Measurements from ENCODE around the gene SSR2.

Gene SSR2

DNA sequence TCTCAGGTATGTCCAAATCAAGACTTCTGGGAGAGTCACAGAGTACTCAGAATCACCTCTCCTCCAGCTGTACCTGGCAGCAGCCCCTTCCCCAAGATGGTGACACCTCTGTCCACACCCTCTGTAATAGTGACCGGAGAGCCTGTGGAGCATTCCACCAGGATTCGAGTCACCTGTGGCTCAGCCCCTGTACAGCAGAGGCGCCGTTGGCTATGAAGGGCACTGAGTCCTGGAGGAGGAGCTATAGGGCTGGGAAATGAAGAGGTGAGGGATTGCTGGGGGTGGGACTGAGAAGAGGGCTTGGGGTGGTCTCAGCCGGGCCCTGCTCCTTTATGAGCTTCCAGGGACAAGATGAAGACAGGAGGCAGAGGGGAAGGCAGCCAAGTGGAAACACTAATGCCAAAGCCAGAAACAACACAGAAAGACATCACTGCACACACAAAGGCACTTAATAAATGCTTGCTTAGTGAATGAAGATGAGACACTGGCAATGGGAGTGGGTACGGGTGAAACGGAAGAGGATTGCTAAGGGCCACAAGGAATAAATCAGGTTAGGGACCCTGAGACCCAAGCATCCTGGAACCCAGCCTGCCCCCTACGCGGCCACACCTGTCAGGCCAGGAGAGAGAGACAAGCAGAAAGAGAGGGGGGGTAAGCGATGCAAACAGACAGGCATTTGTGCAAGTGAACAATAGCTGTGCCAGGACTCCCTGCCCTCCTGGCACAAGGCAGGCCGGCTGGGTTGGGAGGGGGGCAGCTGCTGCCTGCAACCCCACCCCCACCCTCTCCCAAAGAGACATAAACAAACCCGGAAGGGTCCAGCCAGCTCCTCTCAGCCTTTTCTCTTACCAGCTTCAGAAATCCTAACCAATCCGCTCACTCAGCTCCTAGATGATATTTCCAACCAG is 46.3 kb downstream of the SSR2 start:
- peak in 13 of 14 donors; percentile 44 to 99 (median 86) for DNase-seq

GRCh38 chr1:155973723-155974122 is 47.0 kb downstream of the SSR2 start:
- peak in 1 of 14 donors; percentile 86 for DNase-seq

GRCh38 chr1:155971910-155972809 is 48.6 kb downstream of the SSR2 start:
- peak in 10 of 14 donors; percentile 41 to 85 (median 59) for DNase-seq

- DNase-seq = peak in 12 of 14 donors; percentile 57 to 89 (median 74)
Measured at GRCh38 chr1:155970531-155971167, 50.1 kb downstream of the SSR2 start.

GRCh38 chr1:155969377-155969791 is 51.4 kb downstream of the SSR2 start:
- DNase-seq = peak in 6 of 14 donors; percentile 16 to 68 (median 55)

DNA sequence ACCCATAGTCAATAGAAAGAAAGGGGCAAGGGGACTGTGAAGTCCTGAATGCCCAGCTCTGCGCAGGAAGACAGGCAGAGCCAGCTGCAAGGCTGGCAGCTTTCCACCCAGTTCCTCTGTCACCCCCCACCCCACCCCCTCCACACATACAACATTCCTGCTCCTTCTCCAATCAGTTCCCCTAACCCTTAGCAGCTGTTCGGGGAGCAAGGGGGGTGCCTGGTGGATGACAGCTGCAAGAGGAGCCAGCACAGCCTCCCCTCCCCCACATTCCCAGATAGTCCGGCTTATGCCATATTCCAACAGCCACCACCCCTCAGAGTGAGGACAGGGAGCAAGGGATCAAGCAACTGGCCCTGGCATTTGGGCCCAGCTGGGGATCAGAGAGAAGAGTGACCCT is 52.1 kb downstream of the SSR2 start:
- DNase-seq = peak in 13 of 14 donors; percentile 19 to 85 (median 67)

GRCh38 chr1:155968051-155968400 is 52.7 kb downstream of the SSR2 start:
- DNase-seq = no peak

DNA sequence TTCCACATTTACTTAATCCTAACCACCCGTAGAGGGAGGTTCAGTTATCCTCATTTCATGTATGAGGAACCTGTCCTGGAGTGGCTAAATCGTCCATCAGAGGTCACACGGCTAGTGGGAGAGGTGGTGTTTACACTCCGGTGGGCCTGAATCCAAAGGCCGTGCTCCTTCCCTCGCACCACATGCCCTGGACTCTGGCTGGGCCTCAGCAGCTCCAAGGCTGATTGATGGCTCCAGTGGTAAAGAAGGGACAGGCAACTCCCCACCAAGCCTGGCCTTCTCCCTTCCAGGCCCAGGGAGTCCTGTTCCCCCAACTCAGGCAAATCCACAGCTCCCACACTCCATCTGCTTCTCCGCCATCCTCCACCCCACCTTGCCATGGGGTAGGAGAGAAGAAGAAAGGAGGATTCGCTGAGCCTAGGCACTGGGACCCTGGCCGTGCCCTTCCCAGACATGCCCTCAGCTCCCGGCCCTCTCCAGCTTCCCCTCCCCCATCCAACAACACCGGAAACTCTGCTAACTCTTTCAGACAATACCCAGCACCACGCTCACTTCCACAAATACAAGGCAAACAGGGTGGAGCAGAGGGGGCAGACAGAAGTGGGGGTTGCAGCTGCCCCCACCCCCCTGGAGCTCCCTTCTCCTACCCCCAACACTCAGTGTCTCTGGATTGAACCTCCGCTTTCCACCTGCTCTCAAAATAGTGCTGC is 53.3 kb downstream of the SSR2 start:
- DNase-seq = peak in 6 of 14 donors; percentile 22 to 47 (median 42)

GRCh38 chr1:155966750-155967149 is 54.0 kb downstream of the SSR2 start:
- DNase-seq = no peak

- DNase-seq = no peak
Measured at GRCh38 chr1:155966135-155966534, 54.6 kb downstream of the SSR2 start.

- no peak for DNase-seq
Measured at GRCh38 chr1:155964193-155964592, 56.6 kb downstream of the SSR2 start.

- no peak for DNase-seq
Measured at GRCh38 chr1:155962599-155963211, 58.0 kb downstream of the SSR2 start.

GRCh38 chr1:155961937-155962336 is 58.8 kb downstream of the SSR2 start:
- peak in 4 of 14 donors; percentile 16 to 72 (median 48) for DNase-seq

DNA sequence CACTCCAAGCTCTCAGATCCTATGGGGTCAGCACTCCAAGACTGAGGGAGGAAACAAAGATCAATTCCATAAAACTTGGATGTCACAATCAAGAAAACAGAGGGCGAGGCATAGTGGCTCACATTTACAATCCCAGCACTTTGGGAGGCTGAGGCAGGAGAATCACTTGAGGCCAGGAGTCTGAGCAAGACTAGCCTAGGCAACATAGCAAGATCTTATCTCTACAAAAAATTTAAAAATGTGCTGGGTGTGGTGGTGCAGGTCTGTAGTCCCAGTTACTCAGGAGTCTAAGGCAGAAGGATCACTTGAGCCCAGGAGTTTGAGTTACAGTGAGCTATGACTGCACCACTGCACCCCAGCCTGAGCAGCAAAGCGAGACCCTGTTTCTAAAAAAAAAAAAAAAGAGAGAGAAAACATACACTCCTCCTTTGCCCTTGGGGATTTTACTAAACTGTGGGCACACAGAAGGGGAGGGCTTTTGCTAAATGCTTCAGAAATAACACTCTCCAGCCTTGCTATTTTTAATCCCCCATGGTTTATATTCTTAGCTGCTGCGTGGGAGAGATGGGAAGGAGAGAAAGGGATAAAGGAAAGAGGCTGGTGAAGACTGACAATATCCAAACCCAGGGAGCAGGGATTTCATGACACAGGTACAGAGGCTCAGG is 60.5 kb downstream of the SSR2 start:
- no peak for DNase-seq

All from C1 segment of cervical spinal cord (tissue), 14 donors.